ENCODE results near the gene CELA2A. TPM values are rescaled to one million over a fixed set of nuclear protein-coding genes. Genes with fewer than 3 reads are reported as not detected.

The CELA2A gene
- total RNA-seq, 1 experiment from 2014 or later = not detected

DNA sequence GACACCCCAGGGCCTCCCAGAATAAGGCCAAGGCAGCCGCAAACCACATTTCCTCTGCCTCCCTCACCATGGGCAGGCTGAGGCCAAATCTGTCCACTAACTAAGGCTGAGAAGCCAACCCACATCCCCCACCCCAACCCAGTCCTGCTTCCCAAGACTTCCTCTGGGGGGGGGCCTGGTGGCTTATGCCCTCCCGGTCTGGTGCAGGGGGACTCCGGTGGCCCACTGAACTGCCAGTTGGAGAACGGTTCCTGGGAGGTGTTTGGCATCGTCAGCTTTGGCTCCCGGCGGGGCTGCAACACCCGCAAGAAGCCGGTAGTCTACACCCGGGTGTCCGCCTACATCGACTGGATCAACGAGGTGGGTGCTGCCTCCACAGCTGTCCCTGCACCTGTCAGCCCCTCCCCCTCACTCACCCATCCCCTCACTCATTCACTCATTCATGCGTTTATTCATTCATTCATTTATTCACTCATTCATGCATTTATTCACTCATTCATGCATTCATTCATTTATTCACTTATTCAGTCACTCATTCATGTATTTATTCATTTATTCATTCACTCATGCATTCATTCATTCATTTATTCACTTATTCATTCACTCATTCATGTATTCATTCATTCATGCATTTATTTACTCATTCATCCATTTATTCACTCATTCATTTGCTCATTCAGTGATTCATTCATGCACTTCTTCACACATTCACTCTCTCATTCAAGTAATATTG is 11.0 kb upstream of the CELA2A start:
- Histone ChIP-seq H3K27ac (ENCODE audit: low read length) (no peak overlapping the region), H4K20me1 (ENCODE audit: low read length) (no peaks in the 10 kb centered on the region), H3K4me2 (ENCODE audit: low read length) (no peak overlapping the region), H3K9me2 (replicated peaks; ENCODE audit: low read length) (no peaks in the 10 kb centered on the region), H3F3A (ENCODE audit: low read length, unreplicated experiment) (no peaks in the 10 kb centered on the region), H3K9ac (ENCODE audit: low read length) (no peak overlapping the region), H3K36me3 (ENCODE audit: low read depth, low read length) (no peaks in the 10 kb centered on the region), H3K79me2 (ENCODE audit: low read length) (no peaks in the 10 kb centered on the region), H3K4me3 (ENCODE audit: low read length) (no peak overlapping the region), H2AFZ (ENCODE audit: low read length) (no peak overlapping the region), H3K4me1 (ENCODE audit: insufficient read depth, low read length) (no peaks in the 10 kb centered on the region), H3K27me3 (ENCODE audit: low read length) (no peaks in the 10 kb centered on the region), H3K9me3 (ENCODE audit: low read length) (no peaks in the 10 kb centered on the region)
- ChIA-PET POLR2A (ENCODE audit: unreplicated experiment) (no interaction called here), CTCF (no interaction called here)
- ATAC-seq (no peak), DNase-seq (no peak)
- no TSS peak for BruUV-seq (replicated peaks)
- no peak for TF ChIP-seq EZH2phosphoT487 (IDR thresholded peaks at IDR 0.05; ENCODE audit: borderline replicate concordance, low read length)
- intact Hi-C loops (cut with micrococcal nuclease) = no loop called here

DNA sequence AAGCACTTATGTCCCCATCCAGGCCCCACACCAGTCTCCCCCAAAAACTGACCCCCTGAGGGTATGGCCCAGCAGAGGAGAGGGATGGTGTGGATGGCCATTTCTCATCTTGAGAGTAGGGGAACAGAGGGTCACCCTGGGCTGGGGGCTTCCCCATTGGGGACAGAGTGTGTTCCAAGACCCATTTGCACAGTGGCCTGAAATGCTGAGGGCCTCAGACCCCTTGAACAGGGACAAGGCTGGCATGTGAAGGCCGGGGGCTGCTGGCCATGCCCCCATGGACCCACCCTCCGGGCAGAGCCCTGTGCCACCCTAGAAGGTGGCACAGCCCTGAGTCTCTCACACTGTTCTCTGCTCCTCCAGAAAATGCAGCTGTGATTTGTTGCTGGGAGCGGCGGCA is 10.3 kb upstream of the CELA2A start:
- H3F3A ChIP-seq (ENCODE audit: low read length, unreplicated experiment) = no peaks in the 10 kb centered on the region
- H3K9ac ChIP-seq (ENCODE audit: low read length) = no peak overlapping the region
- no peak overlapping the region for H3K4me3 ChIP-seq (ENCODE audit: low read length)
- H2AFZ ChIP-seq (ENCODE audit: low read length) = no peak overlapping the region
- H3K27me3 ChIP-seq (ENCODE audit: low read length) = no peaks in the 10 kb centered on the region
- ATAC-seq (no peak), DNase-seq (no peak)
- no TSS peak for BruUV-seq (replicated peaks)
- H3K27ac ChIP-seq (ENCODE audit: low read length) = no peak overlapping the region
- H3K79me2 ChIP-seq (ENCODE audit: low read length) = no peaks in the 10 kb centered on the region
- H4K20me1 ChIP-seq (ENCODE audit: low read length) = no peaks in the 10 kb centered on the region
- CTCF ChIA-PET = no interaction called here
- TF ChIP-seq, protein P1, sequence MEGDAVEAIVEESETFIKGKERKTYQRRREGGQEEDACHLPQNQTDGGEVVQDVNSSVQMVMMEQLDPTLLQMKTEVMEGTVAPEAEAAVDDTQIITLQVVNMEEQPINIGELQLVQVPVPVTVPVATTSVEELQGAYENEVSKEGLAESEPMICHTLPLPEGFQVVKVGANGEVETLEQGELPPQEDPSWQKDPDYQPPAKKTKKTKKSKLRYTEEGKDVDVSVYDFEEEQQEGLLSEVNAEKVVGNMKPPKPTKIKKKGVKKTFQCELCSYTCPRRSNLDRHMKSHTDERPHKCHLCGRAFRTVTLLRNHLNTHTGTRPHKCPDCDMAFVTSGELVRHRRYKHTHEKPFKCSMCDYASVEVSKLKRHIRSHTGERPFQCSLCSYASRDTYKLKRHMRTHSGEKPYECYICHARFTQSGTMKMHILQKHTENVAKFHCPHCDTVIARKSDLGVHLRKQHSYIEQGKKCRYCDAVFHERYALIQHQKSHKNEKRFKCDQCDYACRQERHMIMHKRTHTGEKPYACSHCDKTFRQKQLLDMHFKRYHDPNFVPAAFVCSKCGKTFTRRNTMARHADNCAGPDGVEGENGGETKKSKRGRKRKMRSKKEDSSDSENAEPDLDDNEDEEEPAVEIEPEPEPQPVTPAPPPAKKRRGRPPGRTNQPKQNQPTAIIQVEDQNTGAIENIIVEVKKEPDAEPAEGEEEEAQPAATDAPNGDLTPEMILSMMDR (conservative IDR thresholded peaks at IDR 0.05; ENCODE audit: low read depth, low read length) = no peak
- TF ChIP-seq EZH2phosphoT487 (IDR thresholded peaks at IDR 0.05; ENCODE audit: borderline replicate concordance, low read length) (no peak), EZH2 (IDR thresholded peaks at IDR 0.05; ENCODE audit: low read length, unreplicated experiment) (no peak)
- no peaks in the 10 kb centered on the region for H3K36me3 ChIP-seq (ENCODE audit: low read depth, low read length)
- no peaks in the 10 kb centered on the region for H3K9me2 ChIP-seq (replicated peaks; ENCODE audit: low read length)
- H3K9me3 ChIP-seq (ENCODE audit: low read length) = no peaks in the 10 kb centered on the region
- POLR2A ChIA-PET (ENCODE audit: unreplicated experiment) = no interaction called here
- intact Hi-C loops (cut with micrococcal nuclease) = no loop called here
- no peaks in the 10 kb centered on the region for H3K4me1 ChIP-seq (ENCODE audit: insufficient read depth, low read length)
- no peak overlapping the region for H3K4me2 ChIP-seq (ENCODE audit: low read length)

GRCh38 chr1:15448877-15449462 is 7.6 kb upstream of the CELA2A start:
- no peak for ATAC-seq
- ChIA-PET POLR2A (ENCODE audit: unreplicated experiment) (no interaction called here), CTCF (no interaction called here)
- Histone ChIP-seq H3K27me3 (ENCODE audit: low read length) (no peaks in the 10 kb centered on the region), H3K4me1 (ENCODE audit: insufficient read depth, low read length) (peaks cover 5% of the 10 kb centered on the region; the same call in 1 of the 2 replicates), H3K9ac (ENCODE audit: low read length) (no peak overlapping the region), H3K36me3 (ENCODE audit: low read depth, low read length) (no peaks in the 10 kb centered on the region), H3F3A (ENCODE audit: low read length, unreplicated experiment) (no peaks in the 10 kb centered on the region), H2AFZ (ENCODE audit: low read length) (no peak overlapping the region), H3K79me2 (ENCODE audit: low read length) (no peaks in the 10 kb centered on the region), H4K20me1 (ENCODE audit: low read length) (no peaks in the 10 kb centered on the region), H3K4me2 (ENCODE audit: low read length) (no peak overlapping the region), H3K27ac (ENCODE audit: low read length) (no peak overlapping the region), H3K4me3 (ENCODE audit: low read length) (no peak overlapping the region), H3K9me2 (replicated peaks; ENCODE audit: low read length) (no peaks in the 10 kb centered on the region), H3K9me3 (ENCODE audit: low read length) (no peaks in the 10 kb centered on the region)
- no peak for DNase-seq
- BruUV-seq (replicated peaks) = no TSS peak
- TF ChIP-seq EZH2phosphoT487 (IDR thresholded peaks at IDR 0.05; ENCODE audit: borderline replicate concordance, low read length) (no peak), EZH2 (IDR thresholded peaks at IDR 0.05; ENCODE audit: low read length, unreplicated experiment) (no peak)
- TF ChIP-seq, protein P1 (conservative IDR thresholded peaks at IDR 0.05; ENCODE audit: low read depth, low read length) = no peak
- intact Hi-C loops (cut with micrococcal nuclease) = no loop called here

Data from PC-3 (cell line).